HepG2 (cell line): ENCODE results near the gene LCMT2. TPM values are rescaled to one million over a fixed set of nuclear protein-coding genes. Genes with fewer than 3 reads are reported as not detected.
A peak's percentile ranks its signal among the peaks of the same experiment; 100 is the strongest.

ENCODE experiments used
- BRF2 ChIP-seq: sonication (generic); formaldehyde crosslinking; IDR thresholded peaks from 2 replicates; pipeline ENCODE4 v1.8.1; 2022; ENCODE audit warnings: mild to moderate bottlenecking, missing genetic modification reagents
- KDM2A ChIP-seq: sonication (generic); formaldehyde crosslinking; IDR thresholded peaks from 2 replicates; pipeline ENCODE4 v1.4.0; 2020; ENCODE audit warnings: low read depth, missing genetic modification reagents, borderline replicate concordance
- KLF16 ChIP-seq, 2 experiments: sonication (generic) in 1 of 2; formaldehyde crosslinking in 1 of 2; IDR thresholded peaks; 2 replicates each; pipeline versions ENCODE4 v1.6.1 to v1.8.0; 2016 to 2023; ENCODE audit warnings: missing genetic modification reagents in 2 of 2, missing compliant biosample characterization in 1 of 2
- NBN ChIP-seq: fragments of 450-650 bp; conservative IDR thresholded peaks from 2 replicates; pipeline ENCODE4 v1.6.1; 2017
- NCOA2 ChIP-seq: sonication (generic); formaldehyde crosslinking; IDR thresholded peaks from 2 replicates; pipeline ENCODE4 v1.8.0; 2022; ENCODE audit warnings: inconsistent platforms
- TP53 ChIP-seq: sonication (generic); formaldehyde crosslinking; conservative IDR thresholded peaks from 2 replicates; pipeline ENCODE4 v1.4.0; 2020; ENCODE audit warnings: missing genetic modification reagents
- TSC22D2 ChIP-seq: sonication (generic); formaldehyde crosslinking; IDR thresholded peaks from 2 replicates; pipeline ENCODE4 v1.5.1; 2020; ENCODE audit warnings: missing genetic modification reagents, mild to moderate bottlenecking, borderline replicate concordance
- U2AF2 ChIP-seq: fragments of 200-400 bp; formaldehyde crosslinking; IDR thresholded peaks from 2 replicates; pipeline ENCODE4 v1.6.1; 2017; ENCODE audit warnings: low read depth, mild to moderate bottlenecking, low read length
- ZNF451 ChIP-seq: sonication (generic); formaldehyde crosslinking; IDR thresholded peaks from 2 replicates; pipeline ENCODE4 v1.5.0; 2020; ENCODE audit warnings: mild to moderate bottlenecking, missing genetic modification reagents
- ZNF484 ChIP-seq: sonication (generic); formaldehyde crosslinking; IDR thresholded peaks from 2 replicates; pipeline ENCODE4 v1.5.1; 2020; ENCODE audit warnings: mild to moderate bottlenecking, low read depth, missing genetic modification reagents, borderline replicate concordance
- ZNF678 ChIP-seq: sonication (generic); formaldehyde crosslinking; IDR thresholded peaks from 2 replicates; pipeline ENCODE4 v1.4.0; 2020; ENCODE audit warnings: mild to moderate bottlenecking, missing genetic modification reagents
- polyA plus RNA-seq, 8 experiments: library from polyadenylated mRNA; depleted of rRNA in 3 of 8; stranded (reverse) in 7 of 8; unstranded in 1 of 8; fragments of >200 nt; fragmentation: Illumina TruSeq in 4 of 8; extraction: Trizol in 4 of 8; gene quantifications; 2 replicates each; pipeline versions ENCODE4 v1.2.1 to v1.2.3, GENCODE V29; 2011 to 2016; ENCODE audit warnings: low read depth in 4 of 8, missing spikeins in 1 of 8, mixed read lengths in 1 of 8; ENCODE audit not compliant: insufficient read depth in 1 of 8
- total RNA-seq, 5 experiments: library from RNA; depleted of rRNA; stranded (reverse); fragments of >200 nt; fragmentation: Illumina TruSeq; extraction: Trizol; gene quantifications; 2 replicates each; pipeline ENCODE4 v1.2.3, GENCODE V29; 2016; ENCODE audit warnings: low read depth in 1 of 5
- TF ChIP-seq, protein P1 (sequence below): sonication (generic); formaldehyde crosslinking; IDR thresholded peaks from 2 replicates; pipeline ENCODE4 v1.9.0; 2021; ENCODE audit warnings: missing genetic modification reagents, borderline replicate concordance
- TF ChIP-seq, protein P2 (sequence below): sonication (generic); formaldehyde crosslinking; IDR thresholded peaks from 2 replicates; pipeline ENCODE4 v1.5.0; 2020; ENCODE audit warnings: mild to moderate bottlenecking, missing genetic modification reagents, borderline replicate concordance
- TF ChIP-seq, protein P3 (sequence below): sonication (generic); formaldehyde crosslinking; IDR thresholded peaks from 2 replicates; pipeline ENCODE4 v1.4.0; 2020; ENCODE audit warnings: missing genetic modification reagents

LCMT2 gene
- total and polyA plus RNA-seq, 2 of the 13 experiments (the other 11 are each of a cell fraction or from before 2014, with no cell fraction given): 6.9 to 9.1 TPM

DNA sequence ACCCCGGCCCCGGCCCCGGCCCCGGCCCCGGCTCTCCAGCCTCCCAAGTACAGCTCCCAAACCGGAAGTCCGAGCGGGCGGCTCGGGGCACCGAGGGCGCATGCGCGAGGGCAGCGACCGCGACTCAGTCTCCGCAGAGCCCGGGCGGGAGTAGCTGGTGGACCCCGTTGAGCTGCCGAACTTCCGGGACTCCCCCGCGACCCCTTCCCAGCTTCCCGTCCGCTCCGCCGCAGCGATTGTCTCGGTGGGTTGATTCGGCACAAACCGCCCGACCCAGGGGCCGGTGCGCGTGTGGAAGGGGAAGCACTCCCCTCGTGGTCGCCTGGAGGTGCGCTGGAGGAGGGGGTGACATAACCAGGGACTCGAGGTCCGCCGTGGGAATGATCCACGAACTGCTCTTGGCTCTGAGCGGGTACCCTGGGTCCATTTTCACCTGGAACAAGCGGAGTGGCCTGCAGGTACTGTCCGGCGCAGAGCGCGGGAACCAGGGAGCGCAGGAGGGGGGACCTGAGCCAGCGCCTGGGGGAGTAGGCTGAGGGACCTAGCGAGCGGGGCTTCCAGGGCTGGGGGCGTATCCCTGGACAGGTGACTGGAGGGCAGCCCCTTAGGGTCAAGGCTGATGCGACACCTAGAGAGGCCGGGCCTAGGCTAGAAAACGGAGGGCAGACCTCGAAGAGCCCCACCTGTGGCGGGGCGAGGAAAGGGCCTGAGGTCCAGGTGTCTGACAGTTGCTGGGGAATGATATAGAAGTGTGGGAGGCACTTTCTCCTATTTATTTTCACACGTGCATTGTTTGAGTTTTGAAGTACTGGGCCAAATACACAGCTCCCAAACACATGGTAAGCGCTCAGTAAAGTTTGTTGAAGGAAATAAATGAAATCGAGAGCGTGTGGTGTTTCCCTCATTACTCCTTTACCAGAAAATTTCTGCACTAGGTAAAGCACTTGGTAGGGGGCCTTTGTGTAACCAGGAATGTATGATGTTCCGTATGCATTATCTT, 40.9 kb upstream of the LCMT2 start, which contains the start of the genes TUBGCP4 and ZSCAN29 (continued):
- TF ChIP-seq TP53 (CRISPR knock-in tag) (no peak), U2AF2 (0 out of 2 replicates have a peak, but pooled peaks have one; percentile 48), NBN (no peak), ZNF678 (CRISPR knock-in tag) (peak; percentile 49; the same call in 1 of the 2 replicates), BRF2 (CRISPR knock-in tag) (no peak), KDM2A (CRISPR knock-in tag) (peak; percentile 88), ZNF451 (no peak), ZNF484 (CRISPR knock-in tag) (no peak), KLF16 (CRISPR knock-in tag; IDR thresholded peaks at IDR 0.05) (peak in 1 of 2 experiments; percentile 68; a peak in 1 of 4 replicates), NCOA2 (CRISPR knock-in tag) (no peak), TSC22D2 (CRISPR knock-in tag) (no peak)
- TF ChIP-seq, protein P1, sequence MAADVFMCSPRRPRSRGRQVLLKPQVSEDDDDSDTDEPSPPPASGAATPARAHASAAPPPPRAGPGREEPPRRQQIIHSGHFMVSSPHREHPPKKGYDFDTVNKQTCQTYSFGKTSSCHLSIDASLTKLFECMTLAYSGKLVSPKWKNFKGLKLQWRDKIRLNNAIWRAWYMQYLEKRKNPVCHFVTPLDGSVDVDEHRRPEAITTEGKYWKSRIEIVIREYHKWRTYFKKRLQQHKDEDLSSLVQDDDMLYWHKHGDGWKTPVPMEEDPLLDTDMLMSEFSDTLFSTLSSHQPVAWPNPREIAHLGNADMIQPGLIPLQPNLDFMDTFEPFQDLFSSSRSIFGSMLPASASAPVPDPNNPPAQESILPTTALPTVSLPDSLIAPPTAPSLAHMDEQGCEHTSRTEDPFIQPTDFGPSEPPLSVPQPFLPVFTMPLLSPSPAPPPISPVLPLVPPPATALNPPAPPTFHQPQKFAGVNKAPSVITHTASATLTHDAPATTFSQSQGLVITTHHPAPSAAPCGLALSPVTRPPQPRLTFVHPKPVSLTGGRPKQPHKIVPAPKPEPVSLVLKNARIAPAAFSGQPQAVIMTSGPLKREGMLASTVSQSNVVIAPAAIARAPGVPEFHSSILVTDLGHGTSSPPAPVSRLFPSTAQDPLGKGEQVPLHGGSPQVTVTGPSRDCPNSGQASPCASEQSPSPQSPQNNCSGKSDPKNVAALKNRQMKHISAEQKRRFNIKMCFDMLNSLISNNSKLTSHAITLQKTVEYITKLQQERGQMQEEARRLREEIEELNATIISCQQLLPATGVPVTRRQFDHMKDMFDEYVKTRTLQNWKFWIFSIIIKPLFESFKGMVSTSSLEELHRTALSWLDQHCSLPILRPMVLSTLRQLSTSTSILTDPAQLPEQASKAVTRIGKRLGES (CRISPR knock-in tag): no peak
- TF ChIP-seq, protein P2, sequence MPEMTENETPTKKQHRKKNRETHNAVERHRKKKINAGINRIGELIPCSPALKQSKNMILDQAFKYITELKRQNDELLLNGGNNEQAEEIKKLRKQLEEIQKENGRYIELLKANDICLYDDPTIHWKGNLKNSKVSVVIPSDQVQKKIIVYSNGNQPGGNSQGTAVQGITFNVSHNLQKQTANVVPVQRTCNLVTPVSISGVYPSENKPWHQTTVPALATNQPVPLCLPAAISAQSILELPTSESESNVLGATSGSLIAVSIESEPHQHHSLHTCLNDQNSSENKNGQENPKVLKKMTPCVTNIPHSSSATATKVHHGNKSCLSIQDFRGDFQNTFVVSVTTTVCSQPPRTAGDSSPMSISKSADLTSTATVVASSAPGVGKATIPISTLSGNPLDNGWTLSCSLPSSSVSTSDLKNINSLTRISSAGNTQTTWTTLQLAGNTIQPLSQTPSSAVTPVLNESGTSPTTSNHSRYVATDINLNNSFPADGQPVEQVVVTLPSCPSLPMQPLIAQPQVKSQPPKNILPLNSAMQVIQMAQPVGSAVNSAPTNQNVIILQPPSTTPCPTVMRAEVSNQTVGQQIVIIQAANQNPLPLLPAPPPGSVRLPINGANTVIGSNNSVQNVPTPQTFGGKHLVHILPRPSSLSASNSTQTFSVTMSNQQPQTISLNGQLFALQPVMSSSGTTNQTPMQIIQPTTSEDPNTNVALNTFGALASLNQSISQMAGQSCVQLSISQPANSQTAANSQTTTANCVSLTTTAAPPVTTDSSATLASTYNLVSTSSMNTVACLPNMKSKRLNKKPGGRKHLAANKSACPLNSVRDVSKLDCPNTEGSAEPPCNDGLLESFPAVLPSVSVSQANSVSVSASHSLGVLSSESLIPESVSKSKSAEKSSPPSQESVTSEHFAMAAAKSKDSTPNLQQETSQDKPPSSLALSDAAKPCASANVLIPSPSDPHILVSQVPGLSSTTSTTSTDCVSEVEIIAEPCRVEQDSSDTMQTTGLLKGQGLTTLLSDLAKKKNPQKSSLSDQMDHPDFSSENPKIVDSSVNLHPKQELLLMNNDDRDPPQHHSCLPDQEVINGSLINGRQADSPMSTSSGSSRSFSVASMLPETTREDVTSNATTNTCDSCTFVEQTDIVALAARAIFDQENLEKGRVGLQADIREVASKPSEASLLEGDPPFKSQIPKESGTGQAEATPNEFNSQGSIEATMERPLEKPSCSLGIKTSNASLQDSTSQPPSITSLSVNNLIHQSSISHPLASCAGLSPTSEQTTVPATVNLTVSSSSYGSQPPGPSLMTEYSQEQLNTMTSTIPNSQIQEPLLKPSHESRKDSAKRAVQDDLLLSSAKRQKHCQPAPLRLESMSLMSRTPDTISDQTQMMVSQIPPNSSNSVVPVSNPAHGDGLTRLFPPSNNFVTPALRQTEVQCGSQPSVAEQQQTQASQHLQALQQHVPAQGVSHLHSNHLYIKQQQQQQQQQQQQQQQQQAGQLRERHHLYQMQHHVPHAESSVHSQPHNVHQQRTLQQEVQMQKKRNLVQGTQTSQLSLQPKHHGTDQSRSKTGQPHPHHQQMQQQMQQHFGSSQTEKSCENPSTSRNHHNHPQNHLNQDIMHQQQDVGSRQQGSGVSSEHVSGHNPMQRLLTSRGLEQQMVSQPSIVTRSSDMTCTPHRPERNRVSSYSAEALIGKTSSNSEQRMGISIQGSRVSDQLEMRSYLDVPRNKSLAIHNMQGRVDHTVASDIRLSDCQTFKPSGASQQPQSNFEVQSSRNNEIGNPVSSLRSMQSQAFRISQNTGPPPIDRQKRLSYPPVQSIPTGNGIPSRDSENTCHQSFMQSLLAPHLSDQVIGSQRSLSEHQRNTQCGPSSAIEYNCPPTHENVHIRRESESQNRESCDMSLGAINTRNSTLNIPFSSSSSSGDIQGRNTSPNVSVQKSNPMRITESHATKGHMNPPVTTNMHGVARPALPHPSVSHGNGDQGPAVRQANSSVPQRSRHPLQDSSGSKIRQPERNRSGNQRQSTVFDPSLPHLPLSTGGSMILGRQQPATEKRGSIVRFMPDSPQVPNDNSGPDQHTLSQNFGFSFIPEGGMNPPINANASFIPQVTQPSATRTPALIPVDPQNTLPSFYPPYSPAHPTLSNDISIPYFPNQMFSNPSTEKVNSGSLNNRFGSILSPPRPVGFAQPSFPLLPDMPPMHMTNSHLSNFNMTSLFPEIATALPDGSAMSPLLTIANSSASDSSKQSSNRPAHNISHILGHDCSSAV (CRISPR knock-in tag): no peak
- TF ChIP-seq, protein P3, sequence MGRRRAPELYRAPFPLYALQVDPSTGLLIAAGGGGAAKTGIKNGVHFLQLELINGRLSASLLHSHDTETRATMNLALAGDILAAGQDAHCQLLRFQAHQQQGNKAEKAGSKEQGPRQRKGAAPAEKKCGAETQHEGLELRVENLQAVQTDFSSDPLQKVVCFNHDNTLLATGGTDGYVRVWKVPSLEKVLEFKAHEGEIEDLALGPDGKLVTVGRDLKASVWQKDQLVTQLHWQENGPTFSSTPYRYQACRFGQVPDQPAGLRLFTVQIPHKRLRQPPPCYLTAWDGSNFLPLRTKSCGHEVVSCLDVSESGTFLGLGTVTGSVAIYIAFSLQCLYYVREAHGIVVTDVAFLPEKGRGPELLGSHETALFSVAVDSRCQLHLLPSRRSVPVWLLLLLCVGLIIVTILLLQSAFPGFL (CRISPR knock-in tag): no peak
